Renal cortex interstitium (tissue), 11 donors: ENCODE results near the gene SRGAP3. TPM values are rescaled to one million over a fixed set of nuclear protein-coding genes. Genes with fewer than 3 reads are reported as not detected.

Experiments used
- DNase-seq, 11 donors: peaks; one replicate each; pipeline ENCODE4 v3.0.0-alpha.2; 2013; ENCODE audit warnings: low read depth in 9 of 11, low spot score in 4 of 11; ENCODE audit errors: extremely low read depth in 1 of 11
- polyA plus RNA-seq, 3 donors: library from polyadenylated mRNA; unstranded; fragments of 120-200 nt; gene quantifications; one replicate each; pipeline ENCODE4 v1.2.1, GENCODE V29; 2013; ENCODE audit not compliant: insufficient read length in 3 of 3

SRGAP3 gene
- polyA plus RNA-seq, 3 donors, result 15.0 to 28.4 (median 16.2) TPM

GRCh38 chr3:9260305-9260704, 10.9 kb upstream of the SRGAP3 start:
- DNase-seq, result no peak

GRCh38 chr3:9257092-9257491, 7.6 kb upstream of the SRGAP3 start:
- no peak for DNase-seq

- no peak for DNase-seq
Measured at GRCh38 chr3:9255976-9256375, 6.5 kb upstream of the SRGAP3 start.

- no peak for DNase-seq
Measured at GRCh38 chr3:9254764-9255163, 5.3 kb upstream of the SRGAP3 start.

DNA sequence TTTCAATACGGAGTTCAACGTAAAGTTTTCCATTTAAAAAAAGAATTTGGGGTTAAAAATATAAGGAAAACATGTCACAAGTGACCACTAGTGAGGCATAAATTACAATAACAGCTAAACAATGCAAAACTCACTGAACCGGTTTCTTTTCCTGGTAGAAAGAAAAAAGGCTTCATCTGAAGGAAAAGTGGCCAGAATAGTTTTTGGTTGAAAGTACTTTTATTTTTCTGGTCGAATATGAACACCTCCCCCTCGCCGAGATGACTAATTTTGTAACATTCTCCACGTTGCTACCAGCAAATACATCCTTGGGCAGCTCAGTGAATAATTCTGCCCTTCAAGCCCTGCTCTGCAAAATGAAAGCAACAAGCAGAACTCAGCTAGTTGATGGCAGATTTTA, 3.9 kb upstream of the SRGAP3 start:
- peak in 2 of 11 donors; percentile 30 to 53 for DNase-seq

DNA sequence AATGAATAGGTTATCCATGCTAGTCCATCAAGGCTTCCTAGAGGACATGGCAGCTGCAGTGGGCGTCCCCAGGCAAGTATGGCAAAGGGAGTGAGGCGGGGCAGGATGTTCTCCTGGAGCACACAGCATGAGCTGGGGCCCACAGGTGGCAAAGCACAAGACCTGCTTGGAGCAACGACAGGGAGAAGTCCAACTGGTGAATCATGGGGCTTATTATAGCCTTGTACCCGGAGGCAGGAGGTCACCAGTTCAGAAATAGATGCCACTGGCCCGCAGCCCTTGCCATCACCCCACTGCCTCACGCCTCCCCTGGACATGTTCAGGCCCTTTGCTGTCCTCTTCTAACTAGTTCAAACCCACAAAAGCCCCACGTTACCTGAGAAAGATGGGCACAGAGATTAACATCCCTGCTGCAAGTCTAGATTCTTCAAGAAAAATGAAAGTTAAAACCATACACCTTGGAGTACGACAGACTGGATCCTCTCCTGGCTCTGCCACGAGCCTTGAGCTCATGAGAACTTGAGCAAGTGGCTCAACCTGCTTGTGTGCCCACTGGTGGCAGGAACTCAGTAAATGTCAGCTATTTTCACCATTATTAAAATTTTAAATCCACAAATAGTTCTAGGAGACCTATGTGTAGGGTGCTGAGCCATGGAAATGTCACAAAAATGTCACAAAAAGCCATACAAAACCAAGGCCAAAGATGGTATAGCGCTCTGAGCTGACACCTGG, 1.8 kb upstream of the SRGAP3 start:
- DNase-seq, result no peak

DNA sequence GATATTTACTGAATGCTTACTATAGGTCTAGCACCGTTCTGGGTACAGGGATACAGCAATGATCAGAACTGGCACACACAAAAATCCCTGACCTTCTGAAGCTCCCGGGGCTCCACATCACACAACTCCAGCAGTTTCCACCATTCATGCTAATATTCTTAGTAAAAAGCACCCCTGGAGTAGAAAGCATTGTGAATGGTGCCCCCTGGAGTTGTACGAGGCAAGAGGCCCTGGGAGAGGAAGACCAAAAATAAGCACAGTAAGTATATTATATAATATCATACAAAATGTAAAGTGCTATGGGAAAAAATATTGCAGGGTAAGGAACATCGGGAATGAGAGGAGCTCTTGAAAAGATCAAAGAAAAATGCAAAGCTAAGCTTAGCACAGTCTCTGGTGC, 790 bp upstream of the SRGAP3 start:
- DNase-seq, result no peak

- peak in 1 of 11 donors; percentile 28 for DNase-seq
Measured at GRCh38 chr3:9248522-9249271, 749 bp downstream of the SRGAP3 start.

DNA sequence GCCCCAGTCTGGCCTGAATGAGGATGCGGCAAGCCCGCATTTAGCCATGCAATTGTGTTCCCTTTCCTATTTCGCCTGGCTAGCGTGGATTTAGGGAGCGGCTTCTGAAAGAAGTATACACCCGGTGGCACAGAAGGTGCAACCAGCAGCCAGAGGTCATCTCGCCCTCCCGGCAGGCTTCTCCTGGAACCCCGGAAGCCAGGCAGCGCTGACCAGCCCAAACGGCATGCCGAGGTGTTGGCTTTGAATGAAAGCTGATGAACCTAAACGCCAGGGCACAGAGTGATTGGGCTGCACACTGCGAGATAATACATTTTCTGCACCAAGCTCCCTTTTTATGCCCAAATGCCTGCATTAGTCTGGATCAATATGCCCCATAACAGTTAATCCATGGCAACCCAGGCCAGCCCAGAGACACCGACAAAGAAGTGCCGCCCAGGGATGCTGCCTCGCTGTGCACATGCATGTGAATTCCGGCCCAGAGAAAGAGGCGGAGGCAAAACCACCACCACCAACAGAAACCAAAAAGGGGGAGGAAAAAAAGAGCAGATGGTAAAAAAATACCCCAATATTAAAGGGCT, 1.4 kb downstream of the SRGAP3 start:
- peak in 1 of 11 donors; percentile 18 for DNase-seq

DNA sequence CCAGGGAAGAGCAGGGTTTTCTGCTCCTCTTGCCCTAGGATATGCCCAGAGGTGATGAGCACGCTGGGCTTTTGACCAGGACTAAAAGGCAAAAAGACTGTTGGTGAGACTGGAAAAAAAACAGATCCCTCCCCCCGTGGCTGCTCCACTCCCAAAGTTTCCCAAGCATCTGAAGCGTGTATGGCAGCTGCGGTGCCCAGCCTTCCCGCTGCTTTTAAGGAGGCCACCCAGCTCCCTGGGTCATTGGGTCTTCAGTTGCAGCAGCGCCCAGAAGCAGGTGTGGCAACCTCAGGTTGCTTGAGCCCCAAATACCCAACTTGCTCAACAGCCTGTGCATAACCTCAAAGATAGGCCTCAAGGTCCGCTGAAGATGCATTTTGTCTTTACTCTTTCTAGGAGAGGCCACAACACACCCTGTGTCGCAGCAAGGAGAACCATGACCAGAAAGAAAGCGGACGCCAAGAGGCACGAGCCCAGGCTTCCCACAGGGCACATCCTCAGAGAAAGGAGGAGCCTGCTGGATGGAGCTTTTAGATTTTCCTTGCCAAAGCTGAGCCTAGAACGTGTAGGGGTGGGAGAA, 2.0 kb downstream of the SRGAP3 start:
- peak in 1 of 11 donors; percentile 11 for DNase-seq

GRCh38 chr3:9246189-9246588, 3.3 kb downstream of the SRGAP3 start:
- no peak for DNase-seq

DNA sequence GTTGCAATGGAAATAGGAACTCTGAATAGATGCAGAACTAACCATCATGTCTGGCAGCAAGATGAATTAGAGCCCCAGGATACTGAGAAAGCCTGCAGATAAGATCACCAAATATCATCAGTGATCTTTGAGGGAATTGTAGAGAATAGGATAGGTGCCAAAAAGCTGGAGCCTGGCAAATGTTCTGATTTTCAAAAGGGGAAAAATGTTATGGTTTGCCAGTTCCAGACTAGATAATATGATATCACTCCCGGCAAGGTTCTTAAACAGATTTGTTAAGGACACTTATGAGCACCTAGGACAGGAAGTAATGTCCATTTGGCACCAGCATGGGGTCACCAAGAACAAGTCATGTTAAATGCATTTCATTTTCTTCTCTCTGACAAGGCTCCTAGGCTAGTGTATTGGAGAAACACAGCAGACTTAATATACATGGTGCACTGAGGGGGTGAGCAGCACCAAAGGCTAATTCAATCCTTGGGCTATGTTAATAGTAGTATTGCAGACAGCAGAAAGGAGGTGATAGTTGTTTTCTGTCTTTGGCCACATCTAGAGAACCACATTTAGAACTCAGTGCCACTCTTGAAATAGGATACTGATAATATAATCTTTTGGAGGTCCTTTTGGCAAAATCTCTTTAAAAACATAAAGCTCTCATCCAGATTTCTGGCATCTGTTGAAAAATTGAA, 4.8 kb downstream of the SRGAP3 start:
- DNase-seq, result no peak

- no peak for DNase-seq
Measured at GRCh38 chr3:9241956-9242355, 7.5 kb downstream of the SRGAP3 start.

GRCh38 chr3:9239680-9240079, 9.8 kb downstream of the SRGAP3 start:
- no peak for DNase-seq

- no peak for DNase-seq
Measured at GRCh38 chr3:9238721-9239295, 10.6 kb downstream of the SRGAP3 start.

GRCh38 chr3:9238276-9238675, 11.2 kb downstream of the SRGAP3 start:
- DNase-seq, result no peak

- no peak for DNase-seq
Measured at GRCh38 chr3:9233814-9234600, 15.4 kb downstream of the SRGAP3 start.

DNA sequence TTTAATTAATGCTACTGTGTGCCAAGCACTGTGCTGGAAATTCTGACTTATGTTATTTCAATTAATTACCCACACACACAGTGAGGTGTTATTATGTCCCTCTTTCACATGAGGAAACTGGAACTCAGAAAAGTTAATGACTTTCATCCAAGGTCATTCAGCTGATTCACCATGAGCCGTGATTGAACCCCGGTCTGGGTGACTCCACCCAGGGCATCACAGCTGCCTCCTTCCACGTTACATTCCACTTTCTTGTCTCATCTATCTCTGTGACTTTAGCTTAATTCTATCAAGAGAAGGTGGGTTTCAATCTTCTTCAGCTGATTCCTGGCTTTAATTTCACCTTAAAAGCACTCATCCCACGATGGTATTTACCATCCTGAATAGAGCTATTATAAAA, 16.3 kb downstream of the SRGAP3 start:
- DNase-seq, result no peak
